ENCODE data around the gene NANOGP8.
A peak's percentile ranks its signal among the peaks of the same experiment; 100 is the strongest.

Gene NANOGP8

DNA sequence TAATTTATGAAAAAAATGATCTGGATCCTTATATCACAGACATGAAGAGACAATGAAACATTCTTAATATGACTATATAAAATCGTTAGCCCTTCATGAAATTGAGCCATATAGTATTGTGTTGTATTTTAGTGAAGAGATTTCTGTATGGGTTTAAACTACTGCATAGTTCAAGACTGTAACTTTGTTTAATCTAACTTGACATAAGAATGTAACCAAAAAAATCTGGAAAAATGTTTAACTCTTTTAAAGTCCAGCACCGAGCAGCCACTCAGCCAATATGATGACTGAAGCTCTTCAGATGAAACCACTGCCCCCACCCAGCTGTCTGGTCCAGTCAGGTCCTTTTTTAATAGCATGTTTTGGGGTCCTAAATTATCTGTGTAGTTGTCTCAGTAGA is 4.9 kb downstream of the NANOGP8 start:
- Histone ChIP-seq H3K4me3 (replicated peaks; ENCODE audit: low read depth, low read length) (no peak overlapping the region), H3K36me3 (ENCODE audit: control insufficient read depth, insufficient read depth, low read length) (no peaks in the 10 kb centered on the region), H3K27me3 (replicated peaks; ENCODE audit: control insufficient read depth, insufficient read depth, low read length) (no peaks in the 10 kb centered on the region)
- no peak for DNase-seq (ENCODE audit: extremely low read depth, insufficient read length)
- TF ChIP-seq, protein P1, sequence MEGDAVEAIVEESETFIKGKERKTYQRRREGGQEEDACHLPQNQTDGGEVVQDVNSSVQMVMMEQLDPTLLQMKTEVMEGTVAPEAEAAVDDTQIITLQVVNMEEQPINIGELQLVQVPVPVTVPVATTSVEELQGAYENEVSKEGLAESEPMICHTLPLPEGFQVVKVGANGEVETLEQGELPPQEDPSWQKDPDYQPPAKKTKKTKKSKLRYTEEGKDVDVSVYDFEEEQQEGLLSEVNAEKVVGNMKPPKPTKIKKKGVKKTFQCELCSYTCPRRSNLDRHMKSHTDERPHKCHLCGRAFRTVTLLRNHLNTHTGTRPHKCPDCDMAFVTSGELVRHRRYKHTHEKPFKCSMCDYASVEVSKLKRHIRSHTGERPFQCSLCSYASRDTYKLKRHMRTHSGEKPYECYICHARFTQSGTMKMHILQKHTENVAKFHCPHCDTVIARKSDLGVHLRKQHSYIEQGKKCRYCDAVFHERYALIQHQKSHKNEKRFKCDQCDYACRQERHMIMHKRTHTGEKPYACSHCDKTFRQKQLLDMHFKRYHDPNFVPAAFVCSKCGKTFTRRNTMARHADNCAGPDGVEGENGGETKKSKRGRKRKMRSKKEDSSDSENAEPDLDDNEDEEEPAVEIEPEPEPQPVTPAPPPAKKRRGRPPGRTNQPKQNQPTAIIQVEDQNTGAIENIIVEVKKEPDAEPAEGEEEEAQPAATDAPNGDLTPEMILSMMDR (IDR thresholded peaks at IDR 0.05; ENCODE audit: insufficient read depth, low read length, poor library complexity, severe bottlenecking), result no peak

DNA sequence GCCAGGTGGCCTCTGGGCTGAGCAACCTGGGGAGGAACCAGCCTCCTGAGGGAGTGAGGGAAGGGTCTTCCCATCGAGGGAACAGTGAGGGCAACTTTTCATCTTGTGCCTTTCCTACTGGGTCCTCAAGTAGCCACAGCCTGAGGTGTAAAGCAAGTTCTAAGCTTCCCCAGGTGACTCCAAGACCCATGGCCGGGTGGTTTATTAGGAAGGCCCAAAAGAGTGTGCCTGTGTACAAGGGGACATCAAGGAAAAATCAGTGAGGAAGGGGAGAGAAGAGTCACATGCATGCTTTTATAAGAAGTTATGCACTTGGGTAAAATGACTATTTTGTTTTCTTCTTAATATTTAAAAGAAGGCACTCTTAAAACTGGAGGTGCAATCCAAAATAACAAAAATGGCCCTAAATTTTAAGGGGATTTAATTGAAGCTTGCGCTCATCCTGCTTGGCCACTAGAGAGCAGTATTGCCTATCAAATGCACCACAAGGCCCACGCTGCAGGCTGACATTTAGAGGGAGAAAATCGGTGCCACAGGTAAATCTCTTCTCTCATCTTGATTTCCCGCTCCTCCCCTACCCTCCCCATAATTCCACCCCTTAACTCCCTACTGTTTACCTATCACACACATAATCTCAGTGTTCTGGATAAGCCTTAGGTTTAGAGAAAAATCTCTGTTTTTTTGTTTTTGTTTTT is 6.7 kb downstream of the NANOGP8 start:
- TF ChIP-seq, protein P1 (IDR thresholded peaks at IDR 0.05; ENCODE audit: insufficient read depth, low read length, poor library complexity, severe bottlenecking), result peak; percentile 86
- Histone ChIP-seq H3K36me3 (ENCODE audit: control insufficient read depth, insufficient read depth, low read length) (no peaks in the 10 kb centered on the region), H3K27me3 (replicated peaks; ENCODE audit: control insufficient read depth, insufficient read depth, low read length) (no peaks in the 10 kb centered on the region), H3K4me3 (replicated peaks; ENCODE audit: low read depth, low read length) (no peak overlapping the region)
- no peak for DNase-seq (ENCODE audit: extremely low read depth, insufficient read length)

DNA sequence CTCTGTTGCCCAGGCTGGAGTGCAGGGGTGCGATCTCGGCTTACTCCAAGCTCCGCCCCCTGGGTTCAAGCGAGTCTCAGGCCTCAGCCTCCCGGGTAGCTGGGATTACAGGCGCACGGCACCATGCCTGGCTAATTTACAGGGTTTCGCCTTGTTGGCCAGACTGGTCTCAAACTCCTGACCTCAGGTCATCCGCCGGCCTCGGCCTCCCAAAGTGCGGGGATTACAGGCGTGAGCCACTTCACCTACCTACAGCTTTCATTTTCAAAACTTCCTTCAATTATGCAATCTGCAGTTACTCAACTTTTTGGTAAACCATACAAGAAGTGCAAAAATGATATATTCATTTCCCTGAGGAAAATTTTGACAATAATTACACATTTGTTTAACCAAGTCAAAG is 14.0 kb downstream of the NANOGP8 start:
- no peak for DNase-seq (ENCODE audit: extremely low read depth, insufficient read length)
- TF ChIP-seq, protein P1 (IDR thresholded peaks at IDR 0.05; ENCODE audit: insufficient read depth, low read length, poor library complexity, severe bottlenecking), result no peak
- H3K36me3 ChIP-seq (ENCODE audit: control insufficient read depth, insufficient read depth, low read length), result no peaks in the 10 kb centered on the region
- H3K27me3 ChIP-seq (replicated peaks; ENCODE audit: control insufficient read depth, insufficient read depth, low read length), result no peaks in the 10 kb centered on the region
- H3K4me3 ChIP-seq (replicated peaks; ENCODE audit: low read depth, low read length), result no peak overlapping the region

DNA sequence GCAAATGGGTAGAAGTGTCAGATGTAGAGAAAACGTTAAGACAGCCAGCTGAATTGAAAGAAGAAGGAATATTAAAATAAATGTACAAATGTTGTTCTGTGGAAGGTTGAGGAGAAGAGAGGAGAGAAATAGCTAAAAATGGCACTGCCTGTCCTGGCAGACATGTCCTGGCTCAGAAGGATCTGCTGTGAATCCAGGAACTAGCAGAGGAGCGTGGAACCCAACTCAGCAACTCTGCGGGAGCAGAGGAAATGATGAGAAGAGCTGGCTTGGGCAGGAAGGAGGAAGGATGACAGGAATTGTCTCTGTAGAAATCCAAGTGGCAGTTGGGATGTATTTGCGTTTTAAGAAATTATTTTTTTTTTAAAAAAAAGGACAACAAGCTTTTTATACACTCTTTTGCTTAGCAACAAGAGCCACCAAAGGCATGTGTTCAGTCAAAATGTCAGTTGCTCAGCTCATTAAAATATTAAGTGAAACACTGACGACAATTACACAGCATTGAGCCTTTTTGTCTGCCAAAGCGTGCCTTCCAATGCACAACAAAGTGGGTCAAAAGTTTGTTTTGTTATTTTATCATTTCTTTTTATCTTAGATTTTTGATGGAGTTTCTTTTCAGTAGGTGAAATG is 16.1 kb downstream of the NANOGP8 start:
- no peak overlapping the region for H3K4me3 ChIP-seq (replicated peaks; ENCODE audit: low read depth, low read length)
- TF ChIP-seq, protein P1 (IDR thresholded peaks at IDR 0.05; ENCODE audit: insufficient read depth, low read length, poor library complexity, severe bottlenecking), result no peak
- H3K27me3 ChIP-seq (replicated peaks; ENCODE audit: control insufficient read depth, insufficient read depth, low read length), result no peaks in the 10 kb centered on the region
- no peak for DNase-seq (ENCODE audit: extremely low read depth, insufficient read length)
- no peaks in the 10 kb centered on the region for H3K36me3 ChIP-seq (ENCODE audit: control insufficient read depth, insufficient read depth, low read length)

DNA sequence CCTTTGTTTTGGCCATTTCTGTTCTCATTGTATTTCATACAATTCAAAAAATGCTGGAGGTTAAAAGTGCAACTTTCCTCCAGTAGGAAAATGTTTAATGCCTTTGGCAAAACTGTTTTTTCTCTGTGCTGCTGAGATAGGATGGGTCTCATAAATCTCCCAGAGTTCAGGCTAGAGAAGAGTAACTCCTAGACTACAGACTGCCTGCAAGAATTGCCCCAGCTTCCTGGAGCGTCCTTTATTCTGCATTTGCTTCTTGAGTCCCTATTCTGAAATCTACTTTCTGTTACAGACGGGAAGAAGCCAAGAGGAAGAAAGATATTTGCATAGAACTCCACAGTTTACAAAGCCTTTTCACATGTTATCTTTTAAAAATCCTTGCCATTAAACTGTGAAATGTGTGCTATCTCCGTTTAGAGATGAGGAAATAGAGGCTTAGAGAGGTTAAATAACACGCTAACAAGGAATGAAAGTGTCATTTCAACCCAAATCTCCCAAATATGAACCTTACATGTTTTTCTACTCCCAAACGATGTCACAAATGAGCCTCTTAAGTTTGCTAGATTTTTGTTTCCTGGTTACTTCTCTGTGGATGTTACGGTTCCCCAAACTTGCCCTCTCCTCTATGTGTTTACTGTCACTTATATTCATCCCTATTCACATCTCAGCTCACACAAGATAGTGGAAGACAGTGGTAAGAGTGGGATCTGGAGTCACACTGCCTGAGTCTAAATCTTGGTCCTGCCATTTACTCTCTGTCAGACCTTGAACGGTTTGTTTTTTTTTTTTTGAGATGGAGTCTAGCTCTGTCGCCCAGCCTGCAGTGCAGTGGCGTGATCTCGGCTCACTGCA is 17.4 kb downstream of the NANOGP8 start:
- TF ChIP-seq, protein P1 (IDR thresholded peaks at IDR 0.05; ENCODE audit: insufficient read depth, low read length, poor library complexity, severe bottlenecking), result no peak
- peak overlapping the region; percentile 8 for H3K4me3 ChIP-seq (replicated peaks; ENCODE audit: low read depth, low read length)
- DNase-seq (ENCODE audit: extremely low read depth, insufficient read length), result no peak
- H3K27me3 ChIP-seq (replicated peaks; ENCODE audit: control insufficient read depth, insufficient read depth, low read length), result no peaks in the 10 kb centered on the region
- H3K36me3 ChIP-seq (ENCODE audit: control insufficient read depth, insufficient read depth, low read length), result no peaks in the 10 kb centered on the region
